ENCODE data around the gene DNAAF8.

DNA sequence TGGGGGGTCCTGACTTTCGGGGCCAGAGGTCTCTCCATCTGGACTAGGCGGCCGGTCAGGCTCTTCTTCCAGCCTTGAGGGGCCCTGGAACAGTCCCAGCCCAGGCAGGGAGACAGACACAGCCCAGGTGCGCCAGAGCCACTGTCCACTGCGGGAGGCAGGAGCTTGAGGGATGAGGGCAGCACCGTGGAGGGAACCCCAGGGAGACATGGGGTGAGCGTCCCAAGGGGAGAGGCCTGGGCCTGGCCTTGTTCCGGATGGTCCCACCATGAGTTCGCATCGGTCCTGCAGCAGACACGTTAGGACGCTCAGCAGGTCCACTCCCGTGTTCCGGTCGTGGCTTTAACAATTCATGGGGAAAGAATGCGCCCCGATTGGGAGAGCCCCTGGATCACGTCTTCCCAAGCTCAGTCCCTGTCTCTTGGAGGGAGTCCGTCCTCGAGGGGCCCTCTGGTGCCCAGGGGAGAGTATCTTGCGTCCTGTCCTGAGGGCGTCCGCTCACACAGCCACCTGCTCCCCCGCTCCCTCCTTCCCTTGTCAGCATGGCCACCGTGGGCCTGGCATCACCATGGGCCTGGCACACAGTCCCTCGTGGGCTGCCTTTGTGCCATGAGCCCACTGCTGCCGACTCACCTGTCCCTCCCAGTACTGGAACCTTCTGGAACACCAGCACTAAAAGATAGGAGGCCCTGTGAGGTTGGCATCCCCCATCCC is 47.7 kb upstream of the DNAAF8 start:
- TF ChIP-seq, protein P1, sequence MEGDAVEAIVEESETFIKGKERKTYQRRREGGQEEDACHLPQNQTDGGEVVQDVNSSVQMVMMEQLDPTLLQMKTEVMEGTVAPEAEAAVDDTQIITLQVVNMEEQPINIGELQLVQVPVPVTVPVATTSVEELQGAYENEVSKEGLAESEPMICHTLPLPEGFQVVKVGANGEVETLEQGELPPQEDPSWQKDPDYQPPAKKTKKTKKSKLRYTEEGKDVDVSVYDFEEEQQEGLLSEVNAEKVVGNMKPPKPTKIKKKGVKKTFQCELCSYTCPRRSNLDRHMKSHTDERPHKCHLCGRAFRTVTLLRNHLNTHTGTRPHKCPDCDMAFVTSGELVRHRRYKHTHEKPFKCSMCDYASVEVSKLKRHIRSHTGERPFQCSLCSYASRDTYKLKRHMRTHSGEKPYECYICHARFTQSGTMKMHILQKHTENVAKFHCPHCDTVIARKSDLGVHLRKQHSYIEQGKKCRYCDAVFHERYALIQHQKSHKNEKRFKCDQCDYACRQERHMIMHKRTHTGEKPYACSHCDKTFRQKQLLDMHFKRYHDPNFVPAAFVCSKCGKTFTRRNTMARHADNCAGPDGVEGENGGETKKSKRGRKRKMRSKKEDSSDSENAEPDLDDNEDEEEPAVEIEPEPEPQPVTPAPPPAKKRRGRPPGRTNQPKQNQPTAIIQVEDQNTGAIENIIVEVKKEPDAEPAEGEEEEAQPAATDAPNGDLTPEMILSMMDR (IDR thresholded peaks at IDR 0.05), result no peak
- no peak for TF ChIP-seq POLR2A (IDR thresholded peaks at IDR 0.05)

All from adrenal gland (tissue), 5 donors.